Measurements from ENCODE around the gene EPDR1.

EPDR1 gene

DNA sequence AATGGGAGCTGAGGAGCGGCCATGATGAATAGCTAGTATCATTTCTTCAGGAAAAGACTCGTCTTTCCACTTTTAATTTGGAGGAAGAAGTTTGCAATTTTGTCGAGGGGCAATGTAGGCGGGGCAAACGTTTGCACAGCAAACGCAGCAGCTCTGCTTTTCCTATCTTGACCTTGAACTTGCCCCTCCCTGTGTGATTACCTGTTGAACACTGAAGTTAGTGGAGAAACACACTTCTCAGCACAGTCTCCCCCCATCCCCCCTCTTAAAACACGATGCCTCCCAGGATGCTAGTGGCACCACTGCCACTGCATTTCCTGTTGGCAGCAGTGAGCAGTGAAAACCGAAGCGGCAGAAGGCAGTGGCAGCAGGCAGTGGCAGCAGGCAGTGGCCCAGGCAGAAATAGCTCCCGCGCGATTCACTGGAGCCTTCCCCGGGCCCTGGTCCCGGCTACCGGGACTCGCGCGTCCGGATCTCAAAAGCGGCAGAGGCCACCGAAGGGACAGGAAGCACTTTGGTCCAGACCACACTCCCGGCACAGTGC is at the start of gene EPDR1:
Gene EPDR1 (plus strand): TSS at position 336 of the 544 bp plus-strand sequence. CDS start 300 bp downstream, outside the sequence.
- DNase-seq (ENCODE audit: low spot score), result no peak

GRCh38 chr7:37882086-37882485 is 38.4 kb upstream of the EPDR1 start:
- CTCF ChIA-PET, result no interaction called here
- POLR2A ChIA-PET (ENCODE audit: low non-redundant PET), result no interaction called here
- DNase-seq (ENCODE audit: low spot score), result no peak
- H3K27ac ChIP-seq, result no peak overlapping the region
- no peak for TF ChIP-seq CTCF (conservative IDR thresholded peaks at IDR 0.05; ENCODE audit: low read depth)

More for the DNA sequence above, at the start of gene EPDR1:
- ChIA-PET POLR2A (ENCODE audit: low non-redundant PET) (no interaction called here), CTCF (interaction anchor here (0.5 to 0.6 kb wide), 2 partner anchors 19 to 85 kb away, joined by 3 read pairs; no protein-coding TSS in a partner anchor)
- no peak within 1 kb of the TSS for H3K27ac ChIP-seq
- TF ChIP-seq CTCF (conservative IDR thresholded peaks at IDR 0.05; ENCODE audit: low read depth), result no peak

DNA sequence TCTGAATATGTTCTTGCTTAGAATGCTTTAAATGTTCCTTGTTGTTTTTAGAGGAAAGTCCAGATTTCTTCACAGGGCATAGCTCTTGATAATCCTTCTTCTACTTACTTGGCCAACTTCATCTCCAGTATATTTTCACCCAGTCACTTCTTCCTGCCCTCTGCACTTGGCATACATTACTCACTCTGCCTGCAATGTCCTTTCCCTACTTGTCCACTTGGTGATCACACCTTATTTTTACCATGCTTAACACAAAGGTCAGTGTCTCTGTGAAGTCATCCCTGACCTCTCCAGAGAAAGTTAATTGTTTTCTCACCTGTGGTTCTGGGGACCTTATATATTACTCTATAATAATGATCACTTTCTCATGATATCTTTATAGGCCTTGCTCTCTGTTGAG is 27.1 kb upstream of the EPDR1 start:
- DNase-seq (ENCODE audit: low spot score), result no peak
- ChIA-PET CTCF (interaction anchor here (0.6 kb wide), 1 partner anchor 960 kb away, joined by 4 read pairs; no protein-coding TSS in a partner anchor), POLR2A (ENCODE audit: low non-redundant PET) (no interaction called here)
- H3K27ac ChIP-seq, result no peak overlapping the region
- TF ChIP-seq CTCF (conservative IDR thresholded peaks at IDR 0.05; ENCODE audit: low read depth), result no peak

DNA sequence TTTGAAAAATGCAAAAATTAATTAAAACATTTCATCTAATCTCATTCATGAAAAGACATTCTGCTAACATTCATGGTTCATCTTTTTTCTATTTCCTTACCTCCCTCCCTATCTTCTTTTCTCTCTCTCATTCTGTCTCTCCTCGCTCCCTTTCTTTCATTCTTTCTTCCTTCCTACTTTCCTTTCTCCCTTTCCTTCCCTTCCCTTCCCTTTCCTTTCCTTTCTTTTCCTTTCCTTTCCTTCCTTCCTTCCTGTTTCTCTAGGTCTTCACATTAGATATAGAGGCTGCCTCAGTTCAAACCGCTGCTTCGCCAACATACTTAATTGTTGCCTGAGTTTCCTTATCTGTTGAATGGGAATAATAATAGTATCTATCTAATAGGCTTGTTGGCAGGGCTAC is 25.8 kb upstream of the EPDR1 start:
- H3K27ac ChIP-seq, result no peak overlapping the region
- POLR2A ChIA-PET (ENCODE audit: low non-redundant PET), result no interaction called here
- CTCF ChIA-PET, result no interaction called here
- TF ChIP-seq CTCF (conservative IDR thresholded peaks at IDR 0.05; ENCODE audit: low read depth), result no peak
- no peak for DNase-seq (ENCODE audit: low spot score)

- no peak for TF ChIP-seq CTCF (conservative IDR thresholded peaks at IDR 0.05; ENCODE audit: low read depth)
- no peak for DNase-seq (ENCODE audit: low spot score)
- ChIA-PET CTCF (interaction anchor here (0.8 kb wide), 1 partner anchor 12 kb away, joined by 3 read pairs; no protein-coding TSS in a partner anchor), POLR2A (ENCODE audit: low non-redundant PET) (no interaction called here)
- H3K27ac ChIP-seq, result no peak overlapping the region
Observed at GRCh38 chr7:37899712-37900247, 20.7 kb upstream of the EPDR1 start.

DNA sequence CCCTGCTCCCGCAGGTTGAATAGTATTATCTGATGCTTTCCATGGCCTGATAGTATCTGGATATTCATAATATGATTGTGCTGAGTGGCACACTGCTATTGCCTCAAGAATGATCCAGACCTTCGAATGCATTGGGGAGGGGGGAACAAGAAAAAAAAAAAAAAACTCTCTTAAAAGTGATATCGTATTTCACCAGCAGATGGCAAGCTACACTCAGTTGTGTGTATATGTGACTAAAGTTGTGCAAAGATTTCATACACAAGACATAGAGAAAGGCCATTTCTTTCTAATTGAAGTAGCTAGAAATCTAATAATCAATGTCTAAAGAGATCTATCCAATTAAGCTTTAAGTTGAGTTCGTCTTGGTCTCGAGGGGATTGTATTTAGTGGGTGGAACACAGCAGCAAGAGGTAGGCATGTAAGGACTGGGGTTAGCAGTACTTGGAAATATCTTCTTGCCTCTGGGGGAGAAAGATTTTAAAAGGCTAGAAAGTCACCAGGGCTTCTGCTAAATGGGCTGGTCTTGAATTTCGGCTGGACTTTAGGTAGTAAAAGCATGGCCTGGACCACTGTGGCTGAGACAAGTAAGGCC is 19.1 kb upstream of the EPDR1 start:
- CTCF ChIA-PET, result interaction anchor here (0.6 kb wide), 3 partner anchors 8 to 1209 kb away, joined by 4 to 5 read pairs (median 4); no protein-coding TSS in a partner anchor
- TF ChIP-seq CTCF (conservative IDR thresholded peaks at IDR 0.05; ENCODE audit: low read depth), result peak; percentile 61
- POLR2A ChIA-PET (ENCODE audit: low non-redundant PET), result no interaction called here
- DNase-seq (ENCODE audit: low spot score), result peak; percentile 13
- no peak overlapping the region for H3K27ac ChIP-seq
